CD4-positive, alpha-beta T cell treated with Interleukin-2 at 100 ng/mL for 4 hours (primary cell): ENCODE measurements around the gene GRK3.

Experiments
- DNase-seq: peaks from one replicate; pipeline ENCODE4 v3.0.0-alpha.2; 2020; ENCODE audit warnings: low spot score

The GRK3 gene

DNA sequence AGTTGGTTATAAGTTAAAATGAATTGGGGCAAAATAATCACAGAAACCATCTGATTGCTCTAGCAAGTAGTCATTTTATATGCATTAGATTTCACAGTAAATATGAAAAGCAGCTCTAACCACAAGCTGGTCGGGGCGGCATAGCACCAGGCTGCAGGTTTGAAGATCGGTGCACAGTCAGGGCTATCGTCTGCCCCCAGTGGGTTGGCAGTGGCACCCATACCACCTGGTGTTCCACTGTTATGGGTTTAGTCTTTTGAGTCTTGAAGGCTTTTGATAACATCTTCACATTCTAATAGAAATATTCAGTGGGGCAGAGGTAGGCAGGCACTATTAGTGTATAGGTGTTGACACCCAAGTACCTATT lies 62.1 kb downstream of the GRK3 start:
- DNase-seq, result no peak

GRCh38 chr22:25627271-25627852 lies 62.9 kb downstream of the GRK3 start:
- no peak for DNase-seq

GRCh38 chr22:25628494-25628893 lies 64.0 kb downstream of the GRK3 start:
- DNase-seq, result no peak

DNA sequence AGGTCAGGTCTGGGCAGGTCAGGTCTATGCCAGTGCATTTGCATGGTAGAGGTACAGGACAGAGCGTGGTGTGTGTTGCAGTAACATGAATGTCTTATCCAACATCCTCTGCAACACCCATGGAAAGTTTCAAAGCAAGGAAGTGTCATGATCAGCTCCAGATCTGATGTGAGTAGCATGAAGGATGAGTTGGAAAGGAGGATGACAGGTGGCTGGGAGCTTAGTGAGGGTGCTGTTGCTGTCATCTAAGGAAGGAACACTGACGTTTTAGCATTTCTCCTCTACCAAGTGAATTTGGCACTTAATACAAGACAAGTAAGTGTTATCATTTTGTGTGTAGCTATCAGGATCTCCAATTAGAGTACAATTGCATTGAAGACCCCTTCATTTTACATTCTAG lies 65.1 kb downstream of the GRK3 start:
- no peak for DNase-seq

DNA sequence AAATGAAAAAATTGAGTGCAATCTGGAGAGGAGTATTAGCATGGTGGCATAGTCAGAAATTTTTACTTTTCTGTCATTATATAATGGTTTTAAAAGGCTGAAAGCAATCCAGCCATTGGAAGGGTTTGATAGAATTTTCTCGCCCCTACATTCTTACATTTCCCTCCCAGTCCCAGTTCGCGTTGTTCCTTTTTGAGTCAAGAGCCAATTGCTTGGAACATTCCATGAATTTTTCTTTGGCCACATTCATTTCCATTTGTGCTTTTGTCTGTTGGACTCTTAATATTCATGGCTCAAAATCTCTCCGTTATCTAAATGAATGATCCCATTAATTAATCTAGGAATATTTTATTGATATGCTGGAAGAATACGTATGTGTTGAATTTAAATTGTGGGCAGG lies 66.0 kb downstream of the GRK3 start:
- no peak for DNase-seq

DNA sequence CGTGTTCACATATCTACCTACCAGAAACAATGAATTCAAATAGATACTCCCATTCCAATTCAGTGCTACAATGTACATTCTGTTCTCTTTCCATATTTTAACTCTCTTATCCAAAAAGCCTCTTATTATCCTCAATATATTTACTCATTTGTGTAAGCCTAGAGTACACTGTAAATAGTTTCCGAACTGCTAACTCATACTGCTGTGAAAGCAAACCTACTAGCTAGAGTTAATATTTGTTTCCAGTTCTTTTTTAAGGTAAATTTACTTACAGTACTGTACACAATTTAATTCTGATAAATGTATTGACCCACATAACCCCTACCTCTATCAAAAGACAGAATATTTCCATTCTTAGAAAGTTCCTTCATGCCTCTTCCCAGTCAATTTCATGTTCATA lies 71.8 kb downstream of the GRK3 start:
- no peak for DNase-seq

DNA sequence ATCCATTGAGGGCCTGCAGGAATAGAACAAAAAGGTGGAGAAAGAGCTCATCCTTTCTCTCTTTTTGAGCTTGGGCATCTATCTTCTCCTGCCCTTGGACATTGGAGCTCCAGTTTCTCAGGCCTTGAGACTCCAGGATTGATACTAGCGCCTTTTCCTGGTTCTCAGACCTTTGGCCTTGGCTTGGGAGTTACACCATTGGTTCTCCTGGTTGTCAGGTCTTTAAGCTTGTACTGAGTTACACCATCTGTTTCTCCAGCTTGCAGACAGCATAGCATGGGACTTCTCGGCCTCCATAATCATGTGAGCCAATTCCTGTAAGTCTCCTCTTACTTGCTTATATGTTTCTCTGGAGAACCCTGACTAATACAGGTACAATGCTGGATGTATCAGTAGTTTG lies 72.6 kb downstream of the GRK3 start:
- no peak for DNase-seq

DNA sequence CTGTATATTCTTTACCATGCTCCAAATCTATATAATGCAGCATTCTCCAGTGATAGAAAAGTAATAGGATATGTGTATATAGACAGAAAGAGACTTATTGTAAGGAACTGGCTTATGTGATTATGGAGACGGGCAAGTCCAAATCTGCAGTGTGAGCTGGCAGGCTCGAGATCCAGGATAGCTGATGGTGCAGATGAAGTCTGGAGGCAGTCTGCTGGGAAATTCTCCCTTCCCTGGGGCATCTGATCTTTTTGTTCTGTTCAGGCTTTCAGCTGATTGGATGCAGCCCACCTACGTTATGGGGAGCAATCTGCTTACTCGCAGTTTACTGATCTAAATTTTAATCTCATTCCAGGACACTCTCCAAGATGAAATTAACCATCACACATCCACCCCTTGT lies 73.2 kb downstream of the GRK3 start:
- DNase-seq, result no peak

- no peak for DNase-seq
Observed at GRCh38 chr22:25638638-25639037, 74.2 kb downstream of the GRK3 start.

GRCh38 chr22:25641650-25642049 lies 77.2 kb downstream of the GRK3 start:
- DNase-seq, result no peak

- DNase-seq, result no peak
Observed at GRCh38 chr22:25643232-25644000, 78.9 kb downstream of the GRK3 start.

DNA sequence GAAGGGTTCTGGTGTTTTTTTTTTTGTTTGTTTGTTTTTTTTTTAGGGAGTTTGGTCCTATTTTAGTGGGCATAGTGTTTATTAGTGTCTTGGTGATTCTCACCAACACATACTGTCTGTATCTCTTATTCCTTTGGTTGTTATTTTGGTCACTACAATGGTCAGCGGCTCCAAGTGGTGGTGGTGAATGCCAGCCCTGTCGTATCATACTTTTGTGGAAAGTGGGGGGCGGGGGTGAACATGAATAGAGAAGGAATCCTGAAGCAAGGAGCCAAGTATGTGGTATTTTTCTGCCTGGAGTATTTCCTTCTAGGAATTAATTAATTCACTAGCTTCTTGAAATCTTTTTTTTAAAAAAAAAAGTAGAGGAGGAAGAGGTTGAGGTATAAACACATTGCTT lies 79.6 kb downstream of the GRK3 start:
- DNase-seq, result no peak

DNA sequence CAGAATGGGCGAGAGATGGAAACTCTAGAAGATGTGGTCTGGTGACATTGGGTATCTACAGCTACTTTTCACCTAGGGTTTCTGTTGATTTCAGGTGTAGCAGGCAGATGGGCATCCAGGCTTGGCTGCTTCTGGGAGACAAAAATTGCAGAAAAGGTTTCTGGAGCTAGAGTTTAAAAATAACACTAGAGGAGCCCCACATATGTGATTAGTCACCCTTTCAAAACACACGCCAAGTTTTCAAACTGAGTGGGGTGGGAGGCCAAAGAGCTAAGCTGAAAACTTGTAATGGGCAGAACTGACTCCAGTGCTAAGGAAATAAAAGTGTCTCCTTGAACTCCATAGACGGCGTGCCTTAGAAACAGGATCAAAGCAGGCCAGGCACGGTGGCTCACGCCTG lies 80.8 kb downstream of the GRK3 start:
- no peak for DNase-seq

DNA sequence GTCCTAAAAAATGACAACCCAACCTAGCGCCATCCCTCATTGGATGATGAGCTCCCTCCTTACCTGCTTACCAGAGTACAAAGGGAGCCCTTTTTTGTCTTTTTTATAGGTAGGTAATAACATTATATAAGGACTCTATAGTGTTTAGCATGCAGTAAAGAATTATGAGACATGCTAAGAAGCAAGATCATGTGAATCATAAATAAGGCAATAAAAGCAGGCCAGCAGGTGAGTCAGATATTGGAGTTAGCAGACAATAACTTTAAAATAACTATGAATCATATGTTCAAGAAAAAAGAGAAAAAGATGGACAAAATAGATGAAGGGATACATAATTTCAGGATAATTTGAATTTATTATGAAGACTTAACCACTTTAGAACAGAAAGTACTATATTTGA lies 81.5 kb downstream of the GRK3 start:
- DNase-seq, result no peak

GRCh38 chr22:25650833-25651232 lies 86.4 kb downstream of the GRK3 start:
- DNase-seq, result no peak

DNA sequence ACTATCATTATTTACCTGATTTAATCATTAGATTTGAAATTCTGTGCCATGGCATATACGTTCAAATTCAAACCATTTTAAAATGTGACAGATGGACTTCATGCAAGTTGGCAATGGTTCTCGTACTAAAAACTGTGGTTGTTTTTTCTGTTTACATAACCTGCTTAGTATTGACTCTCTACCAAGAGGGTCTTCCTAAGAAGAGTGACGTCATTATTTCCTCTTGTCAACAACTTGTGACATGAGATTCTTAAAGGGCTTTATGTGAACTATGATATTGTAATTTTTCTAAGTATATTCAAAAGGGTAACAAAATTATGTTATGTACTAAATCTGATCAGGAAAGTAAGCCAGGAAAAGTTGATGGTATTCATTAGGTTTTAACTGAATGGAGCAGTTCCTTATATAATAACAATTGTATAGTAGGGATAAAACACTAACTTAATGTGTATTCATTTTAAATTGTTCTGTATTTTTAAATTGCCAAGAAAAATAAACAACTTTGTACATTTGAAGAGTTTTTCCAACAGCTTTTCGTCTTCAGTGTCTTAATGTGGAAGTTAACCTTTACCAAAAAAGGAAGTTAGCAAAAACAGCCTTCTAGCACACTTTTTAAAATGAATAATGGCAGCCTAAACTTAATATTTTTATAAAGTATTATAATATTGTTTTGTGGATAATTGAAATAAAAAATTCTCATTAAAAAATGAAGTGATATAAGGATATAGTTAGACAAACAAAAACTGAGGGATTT lies 87.0 kb downstream of the GRK3 start:
- DNase-seq, result no peak

GRCh38 chr22:25654676-25655075 lies 90.2 kb downstream of the GRK3 start:
- DNase-seq, result no peak

DNA sequence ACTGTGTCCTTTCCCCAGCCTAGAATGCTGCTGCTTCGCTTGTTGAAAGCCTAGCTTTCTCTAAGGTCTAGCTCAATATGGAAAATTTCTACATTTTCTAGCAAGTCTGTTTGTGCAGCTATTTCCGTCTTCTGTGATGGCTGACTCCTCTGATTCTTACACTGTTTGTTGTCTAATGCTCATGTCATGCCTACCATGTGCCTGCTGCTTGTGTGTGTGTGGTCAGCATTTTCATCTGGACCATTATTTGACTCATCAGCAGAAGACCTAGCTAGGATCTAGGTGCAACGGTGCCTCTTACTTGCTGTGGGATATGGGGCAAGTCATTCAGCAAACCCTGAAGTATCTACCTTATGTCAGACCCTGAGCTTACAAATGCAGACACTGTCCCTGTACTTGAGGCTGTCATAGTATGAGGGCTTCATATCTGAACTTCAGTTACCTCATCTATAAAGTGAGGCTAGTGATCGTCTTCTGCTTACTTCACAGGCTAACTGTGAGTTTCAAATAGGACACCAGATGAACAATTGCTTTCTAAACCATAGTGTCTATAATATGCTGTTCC lies 91.0 kb downstream of the GRK3 start:
- no peak for DNase-seq

- no peak for DNase-seq
Observed at GRCh38 chr22:25656724-25657123, 92.2 kb downstream of the GRK3 start.

GRCh38 chr22:25658633-25659032 lies 94.2 kb downstream of the GRK3 start:
- no peak for DNase-seq

GRCh38 chr22:25659413-25659812 lies 94.9 kb downstream of the GRK3 start:
- no peak for DNase-seq

DNA sequence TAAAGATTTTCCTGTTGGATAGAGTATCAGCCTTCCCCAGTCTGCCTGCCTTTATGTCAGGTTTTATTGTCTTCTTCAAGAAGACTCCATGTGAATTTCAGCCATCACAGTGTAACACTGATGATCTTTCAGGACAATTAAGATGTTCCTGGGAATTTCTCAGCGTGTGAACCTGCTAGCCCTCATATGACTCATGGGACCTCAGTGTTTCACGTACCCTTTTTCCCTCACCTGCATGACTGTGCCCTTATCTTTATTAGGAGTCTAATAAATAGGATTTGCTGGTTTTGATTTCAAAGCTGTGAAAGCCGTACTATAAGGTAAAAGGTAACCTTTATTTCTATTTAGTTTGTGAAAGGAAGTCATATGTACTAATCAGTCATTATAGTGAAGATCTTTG lies 95.9 kb downstream of the GRK3 start:
- DNase-seq, result no peak

- DNase-seq, result no peak
Observed at GRCh38 chr22:25661073-25661472, 96.6 kb downstream of the GRK3 start.
